ENCODE results near the gene ZNF302. TPM values are rescaled to one million over a fixed set of nuclear protein-coding genes. Genes with fewer than 3 reads are reported as not detected.

The ZNF302 gene
- total RNA-seq, 1 donor from 2014 or later = 40.1 TPM

DNA sequence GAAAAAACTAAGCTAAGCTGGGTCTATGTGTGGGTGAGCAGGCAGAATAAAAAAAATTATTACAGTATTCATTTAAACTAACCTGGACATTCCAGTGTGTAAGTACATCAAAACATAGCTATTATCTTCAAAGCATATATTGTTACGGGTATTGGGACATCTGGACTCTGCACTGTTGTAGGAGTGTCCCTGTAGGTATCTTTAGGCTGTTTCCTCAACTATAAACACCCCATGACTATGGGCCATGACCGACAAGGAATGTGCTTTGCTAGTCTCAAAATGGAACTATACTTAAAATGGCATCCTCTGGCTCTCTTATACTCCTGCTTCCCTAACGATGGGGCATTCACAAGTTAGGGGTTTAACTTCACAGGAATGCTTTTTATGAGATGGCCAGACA, 3.9 kb upstream of the ZNF302 start:
- no peak overlapping the region for H3K4me3 Mint-ChIP-seq (ENCODE audit: low read depth)
- peaks cover 3% of the 10 kb centered on the region for H3K9me3 Mint-ChIP-seq (ENCODE audit: low read depth)
- no peak for DNase-seq (ENCODE audit: low spot score, unreplicated experiment)
- H3K36me3 Mint-ChIP-seq (ENCODE audit: insufficient read depth) = peaks cover 2% of the 10 kb centered on the region
- peaks cover 9% of the 10 kb centered on the region for H3K4me1 Mint-ChIP-seq (ENCODE audit: low read depth)
- no peak overlapping the region for H3K27ac Mint-ChIP-seq
- peaks cover 8% of the 10 kb centered on the region for H3K27me3 Mint-ChIP-seq
- TF ChIP-seq, protein P1, sequence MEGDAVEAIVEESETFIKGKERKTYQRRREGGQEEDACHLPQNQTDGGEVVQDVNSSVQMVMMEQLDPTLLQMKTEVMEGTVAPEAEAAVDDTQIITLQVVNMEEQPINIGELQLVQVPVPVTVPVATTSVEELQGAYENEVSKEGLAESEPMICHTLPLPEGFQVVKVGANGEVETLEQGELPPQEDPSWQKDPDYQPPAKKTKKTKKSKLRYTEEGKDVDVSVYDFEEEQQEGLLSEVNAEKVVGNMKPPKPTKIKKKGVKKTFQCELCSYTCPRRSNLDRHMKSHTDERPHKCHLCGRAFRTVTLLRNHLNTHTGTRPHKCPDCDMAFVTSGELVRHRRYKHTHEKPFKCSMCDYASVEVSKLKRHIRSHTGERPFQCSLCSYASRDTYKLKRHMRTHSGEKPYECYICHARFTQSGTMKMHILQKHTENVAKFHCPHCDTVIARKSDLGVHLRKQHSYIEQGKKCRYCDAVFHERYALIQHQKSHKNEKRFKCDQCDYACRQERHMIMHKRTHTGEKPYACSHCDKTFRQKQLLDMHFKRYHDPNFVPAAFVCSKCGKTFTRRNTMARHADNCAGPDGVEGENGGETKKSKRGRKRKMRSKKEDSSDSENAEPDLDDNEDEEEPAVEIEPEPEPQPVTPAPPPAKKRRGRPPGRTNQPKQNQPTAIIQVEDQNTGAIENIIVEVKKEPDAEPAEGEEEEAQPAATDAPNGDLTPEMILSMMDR (IDR thresholded peaks at IDR 0.05; ENCODE audit: unreplicated experiment) = no peak

DNA sequence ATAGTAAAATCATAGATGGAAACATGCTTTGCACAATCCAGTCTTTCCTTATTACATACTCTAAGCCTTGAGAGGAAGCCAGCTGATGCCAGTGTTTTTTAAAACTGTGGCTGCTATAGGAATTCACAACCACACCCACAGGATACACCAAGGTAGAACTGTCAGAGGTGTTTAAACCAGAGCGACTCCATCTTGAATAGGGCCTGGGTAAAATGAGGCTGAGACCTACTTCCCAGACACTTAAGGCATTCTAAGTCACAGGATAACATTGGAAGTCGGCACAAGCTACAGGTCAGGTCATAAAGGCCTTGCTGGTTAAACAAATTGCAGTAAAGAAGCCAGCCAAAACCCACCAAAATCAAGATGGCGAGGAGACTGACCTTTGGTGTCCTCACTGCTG, 2.2 kb upstream of the ZNF302 start:
- peaks cover 18% of the 10 kb centered on the region for H3K4me1 Mint-ChIP-seq (ENCODE audit: low read depth)
- H3K27ac Mint-ChIP-seq = no peak overlapping the region
- H3K36me3 Mint-ChIP-seq (ENCODE audit: insufficient read depth) = peaks cover 18% of the 10 kb centered on the region
- DNase-seq (ENCODE audit: low spot score, unreplicated experiment) = no peak
- TF ChIP-seq, protein P1 (IDR thresholded peaks at IDR 0.05; ENCODE audit: unreplicated experiment) = no peak
- peaks cover 8% of the 10 kb centered on the region for H3K27me3 Mint-ChIP-seq
- peaks cover 9% of the 10 kb centered on the region for H3K9me3 Mint-ChIP-seq (ENCODE audit: low read depth)
- no peak overlapping the region for H3K4me3 Mint-ChIP-seq (ENCODE audit: low read depth)

DNA sequence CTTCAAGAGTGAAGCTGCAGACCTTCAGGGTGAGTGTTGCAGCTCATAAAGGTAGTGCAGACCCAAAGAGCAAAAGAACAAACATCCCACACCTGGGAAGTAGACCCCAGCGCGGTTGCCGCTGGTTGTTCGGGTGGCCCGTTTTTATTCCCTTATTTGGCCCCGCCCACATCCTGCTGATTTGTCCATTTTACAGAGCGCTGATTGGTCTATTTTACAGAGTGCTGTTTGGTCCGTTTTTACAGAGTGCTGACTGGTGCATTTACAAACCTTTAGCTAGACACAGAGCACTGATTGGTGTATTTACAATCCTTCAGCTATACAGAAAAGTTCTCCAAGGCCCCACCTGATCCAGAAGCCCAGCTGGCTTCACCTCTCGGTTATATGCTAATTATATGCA, 1.6 kb upstream of the ZNF302 start:
- Mint-ChIP-seq H3K27ac (no peak overlapping the region), H3K36me3 (ENCODE audit: insufficient read depth) (peaks cover 24% of the 10 kb centered on the region), H3K4me3 (ENCODE audit: low read depth) (no peak overlapping the region), H3K9me3 (ENCODE audit: low read depth) (peaks cover 15% of the 10 kb centered on the region), H3K27me3 (peaks cover 8% of the 10 kb centered on the region), H3K4me1 (ENCODE audit: low read depth) (peaks cover 18% of the 10 kb centered on the region)
- TF ChIP-seq, protein P1 (IDR thresholded peaks at IDR 0.05; ENCODE audit: unreplicated experiment) = no peak
- DNase-seq (ENCODE audit: low spot score, unreplicated experiment) = no peak

DNA sequence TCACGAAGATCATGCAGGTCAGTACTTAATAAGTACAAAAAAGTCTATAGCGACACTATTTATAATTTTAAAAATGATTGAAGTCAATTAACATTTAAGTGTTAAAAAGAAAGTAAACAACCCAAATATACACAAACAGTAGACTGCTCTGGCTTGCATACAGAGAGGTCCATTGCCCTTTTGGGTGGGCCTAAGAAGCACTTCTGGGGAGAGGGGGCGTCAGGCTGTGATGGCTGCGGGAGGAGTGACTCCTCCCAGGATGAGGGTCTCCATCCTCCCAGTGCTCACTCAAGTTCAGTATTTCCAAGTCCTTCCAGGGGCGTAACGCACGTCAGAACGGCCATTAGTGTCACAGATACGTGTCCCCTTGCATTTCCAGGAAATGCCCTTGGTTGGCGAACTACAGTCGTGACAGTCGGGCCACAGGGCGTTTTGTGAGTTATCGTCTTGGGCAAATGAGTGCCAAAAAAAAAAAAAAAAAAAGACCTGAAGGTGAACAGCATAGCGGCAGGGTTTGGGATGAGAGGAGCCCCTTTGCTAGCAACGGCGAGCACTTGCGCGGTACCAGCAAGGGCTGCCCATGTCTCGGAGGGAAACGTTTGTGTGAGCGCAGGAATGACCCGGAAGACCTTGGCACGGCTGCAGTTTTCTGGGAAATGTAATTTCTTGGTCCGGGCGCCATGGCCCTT, 637 bp upstream of the ZNF302 start, which contains the start of gene SCGB2B2:
Gene SCGB2B2, minus strand, starts transcription at position 463 of the 689 bp plus-strand sequence. CDS start 82,596 bp downstream, outside the sequence.
- H3K27ac Mint-ChIP-seq = peak within 1 kb of the TSS; percentile 97
- H3K36me3 Mint-ChIP-seq (ENCODE audit: insufficient read depth) = peaks cover 32% of the 10 kb centered on the region
- peaks cover 20% of the 10 kb centered on the region for H3K9me3 Mint-ChIP-seq (ENCODE audit: low read depth)
- TF ChIP-seq, protein P1 (IDR thresholded peaks at IDR 0.05; ENCODE audit: unreplicated experiment) = peak; percentile 31
- H3K27me3 Mint-ChIP-seq = peaks cover 8% of the 10 kb centered on the region
- H3K4me1 Mint-ChIP-seq (ENCODE audit: low read depth) = peaks cover 18% of the 10 kb centered on the region
- peak within 1 kb of the TSS; percentile 90 for H3K4me3 Mint-ChIP-seq (ENCODE audit: low read depth)
- DNase-seq (ENCODE audit: low spot score, unreplicated experiment) = no peak

DNA sequence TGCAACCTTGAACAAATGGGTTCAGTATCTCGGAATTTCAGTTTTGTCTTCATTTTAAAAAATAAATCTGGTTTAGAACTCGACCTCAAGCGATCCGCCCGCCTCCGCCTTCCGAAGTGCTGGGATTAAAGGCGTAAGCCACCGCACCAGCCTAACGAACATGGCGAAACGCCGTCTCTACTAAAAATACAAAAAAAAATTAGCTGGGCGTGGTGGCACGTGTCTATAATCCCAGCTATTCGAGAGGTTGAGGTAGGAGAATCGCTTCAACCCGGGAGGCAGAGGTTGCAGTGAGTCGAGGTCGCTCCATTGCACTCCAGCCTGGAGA, 571 bp downstream of the ZNF302 start:
- H3K4me1 Mint-ChIP-seq (ENCODE audit: low read depth) = peaks cover 18% of the 10 kb centered on the region
- TF ChIP-seq, protein P1 (IDR thresholded peaks at IDR 0.05; ENCODE audit: unreplicated experiment) = no peak
- peaks cover 27% of the 10 kb centered on the region for H3K9me3 Mint-ChIP-seq (ENCODE audit: low read depth)
- DNase-seq (ENCODE audit: low spot score, unreplicated experiment) = no peak
- H3K27me3 Mint-ChIP-seq = peaks cover 8% of the 10 kb centered on the region
- H3K36me3 Mint-ChIP-seq (ENCODE audit: insufficient read depth) = peaks cover 42% of the 10 kb centered on the region
- H3K27ac Mint-ChIP-seq = peak overlapping the region; percentile 97
- H3K4me3 Mint-ChIP-seq (ENCODE audit: low read depth) = peak overlapping the region; percentile 90

All from progenitor cell of endocrine pancreas (in vitro differentiated cells).